ENCODE measurements around the gene PLEKHJ1.
A peak's percentile ranks its signal among the peaks of the same experiment; 100 is the strongest.
"Not testable (repeated sequence)": the region's sequence is repeated elsewhere in the genome, so short reads cannot be mapped to it uniquely, and the experiment has no call there.

PLEKHJ1 gene

GRCh38 chr19:2201473-2202148, 34.5 kb downstream of the PLEKHJ1 start:
- H3K4me3 ChIP-seq (replicated peaks in 1 of 2; ENCODE audit: low read depth in 2 of 2, low read length in 2 of 2): no peak overlapping the region
- TF ChIP-seq CTCF (IDR thresholded peaks at IDR 0.05; ENCODE audit: low read depth, low read length): no peak
- DNase-seq (ENCODE audit: low read depth in 2 of 2): no peak

- H3K4me3 ChIP-seq (replicated peaks in 1 of 2; ENCODE audit: low read depth in 2 of 2, low read length in 2 of 2); DNase-seq (ENCODE audit: low read depth in 2 of 2): not testable (repeated sequence)
These were observed 35.4 kb downstream of the PLEKHJ1 start for GRCh38 chr19:2200624-2201294.

GRCh38 chr19:2199861-2200623, 36.1 kb downstream of the PLEKHJ1 start:
- H3K4me3 ChIP-seq (replicated peaks in 1 of 2; ENCODE audit: low read depth in 2 of 2, low read length in 2 of 2): no peak overlapping the region
- DNase-seq (ENCODE audit: low read depth in 2 of 2): no peak
- no peak for TF ChIP-seq CTCF (IDR thresholded peaks at IDR 0.05; ENCODE audit: low read depth, low read length)

GRCh38 chr19:2199215-2199614, 36.9 kb downstream of the PLEKHJ1 start:
- DNase-seq (ENCODE audit: low read depth in 2 of 2): no peak
- H3K4me3 ChIP-seq (replicated peaks in 1 of 2; ENCODE audit: low read depth in 2 of 2, low read length in 2 of 2): no peak overlapping the region
- peak; percentile 28 for TF ChIP-seq CTCF (IDR thresholded peaks at IDR 0.05; ENCODE audit: low read depth, low read length)

GRCh38 chr19:2198317-2198716, 37.8 kb downstream of the PLEKHJ1 start:
- no peak for DNase-seq (ENCODE audit: low read depth in 2 of 2)
- no peak overlapping the region for H3K4me3 ChIP-seq (replicated peaks in 1 of 2; ENCODE audit: low read depth in 2 of 2, low read length in 2 of 2)
- TF ChIP-seq CTCF (IDR thresholded peaks at IDR 0.05; ENCODE audit: low read depth, low read length): no peak

GRCh38 chr19:2197270-2197669, 38.9 kb downstream of the PLEKHJ1 start:
- TF ChIP-seq CTCF (IDR thresholded peaks at IDR 0.05; ENCODE audit: low read depth, low read length): no peak
- H3K4me3 ChIP-seq (replicated peaks in 1 of 2; ENCODE audit: low read depth in 2 of 2, low read length in 2 of 2): no peak overlapping the region

GRCh38 chr19:2195914-2196313, 40.2 kb downstream of the PLEKHJ1 start:
- no peak overlapping the region for H3K4me3 ChIP-seq (replicated peaks in 1 of 2; ENCODE audit: low read depth in 2 of 2, low read length in 2 of 2)
- no peak for DNase-seq (ENCODE audit: low read depth in 2 of 2)
- TF ChIP-seq CTCF (IDR thresholded peaks at IDR 0.05; ENCODE audit: low read depth, low read length): no peak

More at GRCh38 chr19:2197270-2197669, 38.9 kb downstream of the PLEKHJ1 start:
- DNase-seq (ENCODE audit: low read depth in 2 of 2): no peak
